Measurements from ENCODE around the gene ARRDC1.

GRCh38 chr9:137643921-137644320, 38.4 kb downstream of the ARRDC1 start:
- TF ChIP-seq CTCF (IDR thresholded peaks at IDR 0.05) (no peak), CHD4 (IDR thresholded peaks at IDR 0.05; ENCODE audit: borderline replicate concordance) (no peak), HDAC2 (IDR thresholded peaks at IDR 0.05) (no peak), SMC3 (IDR thresholded peaks at IDR 0.05) (no peak), POLR2A (IDR thresholded peaks at IDR 0.05; ENCODE audit: low read length) (no peak), ZFP36 (IDR thresholded peaks at IDR 0.05; ENCODE audit: borderline replicate concordance, partially characterized antibody) (no peak), CHD2 (IDR thresholded peaks at IDR 0.05; ENCODE audit: low read length, partially characterized antibody) (no peak), JUN (IDR thresholded peaks at IDR 0.05) (no peak), MAFK (IDR thresholded peaks at IDR 0.05; ENCODE audit: partially characterized antibody) (no peak)

Measured in A549 (cell line).